KG1 (cell line): Measurements from ENCODE around the gene HOTAIR.

Experiments used
- DNase-seq: peaks from one replicate; lab custom pipeline; 2025; lab: John Stamatoyannopoulos, UW

HOTAIR gene

GRCh38 chr12:53927220-53928029 lies 47.3 kb downstream of the HOTAIR start:
- no peak for DNase-seq

GRCh38 chr12:53924521-53925405 lies 50.0 kb downstream of the HOTAIR start:
- no peak for DNase-seq

GRCh38 chr12:53916788-53917655 lies 57.7 kb downstream of the HOTAIR start:
- DNase-seq: no peak
